Left cardiac atrium (tissue), 4 donors: ENCODE results near the gene TMEM74B. TPM values are rescaled to one million over a fixed set of nuclear protein-coding genes. Genes with fewer than 3 reads are reported as not detected.

Experiments used
- ATAC-seq, 2 donors: fragments of 200-7000 bp; cut with Tn5 transposase; one replicate each; pipeline ENCODE4 v1.9.1; 2020; ENCODE audit warnings: mild to moderate bottlenecking in 2 of 2, moderate library complexity in 2 of 2
- DNase-seq: peaks from one replicate; pipeline ENCODE4 v3.0.0-alpha.2; 2020
- intact Hi-C, 2 donors: fragments of 100-400 bp; cut with DNase I; formaldehyde crosslinking; loops; one replicate each; pipeline versions ENCODE4 v1.14.1 to v1.15.1; 2022 to 2023
- total RNA-seq, 2 donors: library from RNA; stranded (reverse); fragmentation: NEBNext Ultra II Directional; extraction: Animal tissue kit (Norgen Biotek cat#: 25700); gene quantifications; one replicate each; pipeline ENCODE4 v1.2.1, GENCODE V29; 2021
- donor health status: DM: no; HTN: yes; CAD: no.
- donor health status: DM: no; HTN: yes; CAD: no; lungs with severe emphysema.
- donor health status: DM: yes; HTN: yes; CAD: no.
- donor health status: Dilated cardiomyopathy.

The TMEM74B gene
- total RNA-seq, 2 donors from 2014 or later: 6.4 to 6.5 TPM

DNA sequence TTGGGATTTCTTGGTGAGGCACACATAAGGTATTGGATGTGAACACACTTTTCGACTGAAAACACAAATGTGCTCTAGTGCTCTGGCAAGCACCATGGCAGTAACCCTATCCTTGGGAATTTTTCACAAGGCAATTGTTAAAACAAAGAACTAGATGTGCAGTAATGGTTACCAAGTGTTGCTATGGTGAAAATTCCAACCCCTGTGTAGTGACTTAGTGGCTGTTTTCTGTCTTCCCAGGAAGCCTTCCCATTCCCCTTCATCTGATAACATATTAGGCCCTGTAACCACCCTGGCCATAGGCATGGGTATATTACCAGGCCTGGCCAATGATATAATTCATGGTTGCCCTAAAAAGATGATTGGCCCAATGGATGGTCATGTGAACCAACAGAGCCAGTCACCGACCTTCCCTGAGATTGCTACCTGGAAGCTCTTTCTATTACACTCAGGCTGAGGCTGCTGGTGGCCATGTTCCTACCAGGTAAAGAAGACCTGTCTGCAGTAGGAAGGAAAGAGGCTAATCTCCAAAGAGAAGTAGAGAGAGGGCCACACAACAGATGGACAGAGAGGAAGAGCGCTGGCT lies 22.6 kb upstream of the TMEM74B start:
- intact Hi-C loops: loop anchor here in 1 of 2 donors (10.0 kb wide), 1 partner anchor 243 kb away; no protein-coding TSS in a partner anchor
- DNase-seq (no peak), ATAC-seq (no peak)

DNA sequence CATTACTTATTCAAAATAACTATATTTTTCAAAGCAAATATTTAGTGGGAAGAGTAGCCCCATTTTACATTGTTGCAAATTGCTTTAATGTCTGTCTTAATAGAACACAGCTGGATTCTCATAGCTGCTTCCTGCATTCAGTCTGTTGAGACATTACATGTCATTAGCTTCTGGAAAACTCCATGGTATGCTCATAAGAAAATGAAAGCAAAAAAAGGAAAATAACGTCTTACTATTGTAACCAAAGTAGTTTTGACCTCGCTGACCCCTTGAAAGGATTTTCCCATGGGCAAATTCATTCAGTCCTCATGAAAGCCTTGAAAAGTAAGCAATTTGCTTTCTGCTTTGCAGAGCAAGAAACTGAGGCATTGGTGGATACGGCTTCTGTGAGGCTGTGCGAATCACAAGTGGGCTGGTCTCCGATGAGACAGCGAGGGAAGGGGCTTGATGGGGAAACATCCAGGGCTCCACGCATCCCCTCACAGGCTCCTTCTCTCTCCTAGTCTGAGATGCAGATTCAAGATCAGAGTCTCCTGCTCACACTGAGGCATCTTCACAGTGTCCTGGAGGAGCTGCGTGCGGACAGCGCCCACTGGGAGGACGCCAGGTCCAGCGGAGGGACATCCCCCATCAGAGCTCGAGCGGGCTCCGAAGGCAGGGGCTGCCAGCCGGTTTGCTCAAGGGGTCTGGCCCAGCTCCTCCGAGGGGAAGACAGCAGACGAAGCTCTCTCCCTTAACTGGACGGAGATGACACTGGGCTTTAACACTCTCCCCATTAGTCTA lies 21.8 kb upstream of the TMEM74B start:
- ATAC-seq (peak in 1 of 2 donors; percentile 27), DNase-seq (no peak)
- intact Hi-C loops: loop anchor here in 1 of 2 donors (10.0 kb wide), 1 partner anchor 242 kb away; no protein-coding TSS in a partner anchor

DNA sequence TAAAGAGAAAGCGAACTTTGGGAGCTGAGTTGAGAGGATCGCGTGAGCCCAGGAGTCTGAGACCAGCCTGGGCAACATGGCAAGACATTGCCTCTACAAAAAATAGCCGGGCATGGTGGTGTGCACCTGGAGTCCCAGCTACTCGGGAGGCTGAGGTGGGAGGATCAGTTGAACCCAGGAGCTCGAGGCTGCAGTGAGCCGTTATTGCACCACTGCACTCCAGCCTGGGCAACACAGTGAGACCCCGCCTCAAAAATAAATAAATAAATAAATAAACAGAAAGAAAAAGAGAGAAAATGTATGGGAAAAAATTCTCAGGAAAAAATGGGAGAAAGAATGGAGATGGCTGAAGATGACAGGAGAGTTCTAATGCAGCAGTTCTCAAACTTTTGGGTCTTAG lies 21.0 kb upstream of the TMEM74B start:
- intact Hi-C loops: loop anchor here in 1 of 2 donors (10.0 kb wide), 1 partner anchor 241 kb away; no protein-coding TSS in a partner anchor
- no peak for ATAC-seq
- DNase-seq: no peak

DNA sequence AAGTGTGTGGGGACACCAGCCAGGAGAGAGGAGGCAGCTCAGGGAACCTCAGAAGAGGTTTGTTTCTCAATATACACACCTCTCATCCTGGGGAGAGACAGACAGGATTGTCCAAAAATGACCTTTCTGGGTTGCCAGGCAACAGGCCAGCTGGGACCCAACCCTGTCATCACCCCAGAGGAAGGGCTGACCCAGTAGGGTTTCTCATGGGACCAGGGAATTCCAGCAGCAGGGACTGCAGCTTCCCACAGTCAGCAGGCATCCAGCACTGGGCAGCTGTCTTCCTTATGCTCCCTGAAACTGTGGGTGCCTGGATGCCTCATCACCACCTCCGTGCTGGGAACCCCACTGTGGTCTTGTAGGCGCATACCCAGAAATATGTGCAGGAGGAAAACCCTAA lies 19.8 kb upstream of the TMEM74B start:
- ATAC-seq: peak in 1 of 2 donors; percentile 42
- intact Hi-C loops: loop anchor here in 1 of 2 donors (10.0 kb wide), 1 partner anchor 240 kb away; no protein-coding TSS in a partner anchor
- no peak for DNase-seq

DNA sequence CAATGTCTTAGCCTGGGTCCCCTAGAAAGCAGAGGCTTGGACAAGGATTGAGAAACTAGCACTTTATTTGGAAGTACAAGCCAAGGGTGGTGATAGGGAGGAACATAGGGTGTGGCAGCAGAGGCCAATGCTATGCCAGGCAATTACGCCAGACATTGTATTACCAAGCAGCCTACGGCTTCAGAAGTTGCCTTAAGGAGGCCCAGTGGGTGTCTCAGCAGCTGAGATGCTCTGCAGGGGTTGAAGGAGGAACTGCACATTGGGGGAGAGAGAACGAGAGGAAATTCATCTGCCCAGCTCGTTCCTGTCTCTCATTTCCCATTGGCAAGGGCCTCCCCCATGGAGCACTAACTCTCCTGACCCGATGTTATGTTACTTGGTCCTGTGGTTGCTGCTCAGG lies 19.3 kb upstream of the TMEM74B start:
- intact Hi-C loops: loop anchor here in 1 of 2 donors (10.0 kb wide), 1 partner anchor 239 kb away; no protein-coding TSS in a partner anchor
- ATAC-seq (peak; percentile 14 to 59), DNase-seq (no peak)

DNA sequence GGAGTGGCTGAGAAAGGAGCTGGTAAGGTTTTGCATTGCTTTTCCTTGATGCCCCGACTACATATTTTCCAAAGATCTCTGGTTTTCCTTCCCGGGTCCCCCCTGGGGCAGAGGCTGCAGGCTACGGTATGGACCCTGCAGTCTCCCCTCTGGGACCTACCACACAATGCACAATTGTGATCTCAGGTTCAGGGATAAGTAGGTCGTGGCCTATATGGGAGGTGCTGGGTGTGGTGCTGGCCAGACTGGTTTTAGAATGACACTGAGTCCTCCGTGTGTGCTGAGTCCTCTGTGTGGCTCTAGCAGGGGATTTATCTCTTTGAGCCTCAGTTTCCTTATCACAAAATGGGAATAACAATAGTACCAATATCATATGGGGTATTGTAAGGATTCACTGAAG lies 18.8 kb upstream of the TMEM74B start:
- intact Hi-C loops: loop anchor here in 1 of 2 donors (10.0 kb wide), 1 partner anchor 239 kb away; no protein-coding TSS in a partner anchor
- DNase-seq: no peak
- ATAC-seq: no peak

DNA sequence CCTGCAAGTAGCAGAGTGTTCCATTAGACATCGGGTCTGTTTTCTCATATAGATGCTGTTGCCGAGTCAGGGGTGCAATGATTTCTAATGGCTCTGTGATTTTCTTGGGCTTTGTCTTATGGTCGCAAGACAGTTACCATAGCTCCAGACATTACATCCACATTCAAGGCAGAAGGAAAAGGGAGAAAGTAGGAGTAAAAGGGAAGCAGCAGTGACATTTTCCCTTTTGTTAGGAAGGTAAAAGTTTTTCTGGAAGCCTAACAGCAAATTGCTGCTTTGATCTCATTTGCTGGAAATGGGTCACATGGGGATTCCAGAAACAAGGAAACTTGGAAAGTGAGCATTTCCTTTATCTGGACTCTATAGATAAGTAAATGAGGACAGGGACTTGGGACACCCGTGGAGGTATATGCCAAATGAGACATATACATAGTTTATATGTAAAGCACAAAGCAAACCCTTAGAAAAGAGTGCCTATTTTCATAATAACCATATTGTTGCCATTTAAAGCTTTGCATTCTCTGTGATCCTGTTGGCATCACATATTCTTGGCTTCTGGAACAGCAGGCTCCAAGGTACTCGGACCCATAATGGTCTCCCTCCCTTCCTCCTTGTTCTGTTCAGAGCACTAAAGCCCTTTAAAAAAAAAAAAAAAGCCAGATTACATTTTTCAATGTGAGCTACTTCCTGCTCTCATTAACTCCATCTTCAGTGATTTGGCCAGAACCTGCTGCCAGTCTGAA lies 18.2 kb upstream of the TMEM74B start, which contains the start of gene C20orf202:
C20orf202 (plus strand) TSS at position 693 of the 743 bp plus-strand sequence. CDS start 132 bp downstream, outside the sequence.
- intact Hi-C loops: loop anchor here in 1 of 2 donors (10.0 kb wide), 1 partner anchor 238 kb away; no protein-coding TSS in a partner anchor
- no peak for ATAC-seq
- DNase-seq: no peak

DNA sequence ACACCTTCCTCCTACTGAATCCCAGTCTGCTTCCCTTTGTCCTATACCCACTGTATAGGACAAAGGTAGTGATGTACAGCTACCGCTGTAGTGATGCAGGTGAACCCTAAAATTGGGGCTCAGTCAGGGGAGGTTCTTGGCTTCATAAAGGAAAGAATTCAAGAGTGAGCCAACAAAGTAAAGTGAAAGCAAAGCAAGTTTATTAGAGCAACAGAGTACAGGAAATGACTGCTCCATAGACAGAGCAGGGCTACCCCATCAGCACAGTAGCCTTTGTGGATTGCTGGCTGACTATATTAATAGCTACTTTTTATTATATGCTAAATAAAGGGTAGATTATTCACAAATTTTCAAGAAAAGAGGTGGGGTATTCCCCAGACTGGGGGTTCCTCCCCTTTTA lies 15.2 kb upstream of the TMEM74B start:
- intact Hi-C loops: loop anchor here in 1 of 2 donors (10.0 kb wide), 1 partner anchor 235 kb away; no protein-coding TSS in a partner anchor
- ATAC-seq (no peak), DNase-seq (no peak)

DNA sequence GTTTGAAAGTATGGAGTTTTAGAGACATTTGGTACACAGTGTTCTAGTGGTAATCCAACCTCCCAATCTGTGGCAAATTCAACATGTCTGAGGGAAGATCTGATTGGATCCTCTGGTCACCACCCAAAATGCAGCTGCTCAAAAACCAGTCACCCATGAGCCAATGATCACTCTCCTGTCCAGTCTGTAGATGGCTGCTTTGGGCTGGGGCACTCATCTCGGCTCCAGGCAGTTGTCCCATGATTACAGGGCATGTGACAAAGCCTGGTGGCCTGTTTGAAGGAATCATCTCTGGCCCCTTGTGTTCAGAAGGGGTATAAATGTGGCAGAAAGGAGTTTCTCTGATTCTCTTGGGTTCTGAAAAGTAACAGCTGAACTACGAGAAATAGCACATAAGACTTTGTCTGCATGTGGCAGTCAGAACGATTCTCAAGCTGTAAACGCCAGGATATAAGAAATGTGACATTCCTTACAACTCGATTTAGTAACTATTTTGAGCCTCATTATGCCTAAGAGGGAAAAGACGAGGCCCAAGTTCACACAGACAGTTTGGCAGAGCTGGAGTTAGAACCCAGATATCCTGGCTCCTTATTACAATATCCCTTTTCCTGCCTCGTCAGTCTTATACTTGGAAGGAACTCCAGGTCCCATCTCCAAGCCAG lies 14.6 kb upstream of the TMEM74B start:
- no peak for ATAC-seq
- intact Hi-C loops: no loop called here
- no peak for DNase-seq

DNA sequence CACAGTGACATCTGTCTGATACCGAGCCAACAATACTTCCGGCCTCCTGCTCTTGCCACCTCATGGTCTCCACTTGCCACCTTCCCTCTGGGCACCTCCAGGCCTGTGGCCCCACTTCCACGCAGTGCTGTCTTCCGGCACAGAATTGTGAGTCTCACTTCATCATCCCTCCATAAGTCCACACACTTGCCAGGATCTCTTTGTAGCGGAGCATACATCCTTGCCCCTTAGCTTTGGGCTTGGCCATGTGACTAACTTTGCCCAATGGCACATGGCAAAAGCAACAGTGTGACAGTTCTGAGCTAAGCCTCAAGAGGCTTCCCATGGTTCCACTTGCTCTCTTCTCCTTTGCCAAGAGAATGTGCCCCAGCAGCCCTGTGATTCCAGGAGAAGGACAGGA lies 14.0 kb upstream of the TMEM74B start:
- DNase-seq (no peak), ATAC-seq (no peak)
- intact Hi-C loops: no loop called here

DNA sequence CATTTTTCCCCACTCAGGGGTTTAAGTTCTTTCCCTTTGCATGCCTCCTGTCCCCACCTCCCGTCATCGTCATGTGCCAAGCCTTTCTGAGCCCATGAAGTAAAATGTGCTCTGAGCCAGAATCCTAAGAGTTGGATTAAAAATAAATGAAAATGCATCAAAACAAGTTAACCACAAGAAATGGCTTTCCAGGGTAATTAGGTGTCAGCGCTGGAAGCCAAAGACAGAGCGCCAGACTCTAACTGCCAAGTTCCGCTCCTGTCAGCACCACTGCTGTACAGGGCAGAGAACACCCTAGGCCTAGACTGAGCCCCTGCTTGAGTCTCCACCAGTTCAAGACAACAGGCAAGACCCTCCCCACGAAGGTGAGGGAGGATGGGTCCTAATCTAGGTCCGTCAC lies 13.0 kb upstream of the TMEM74B start:
- DNase-seq (no peak), ATAC-seq (no peak)
- intact Hi-C loops: no loop called here

DNA sequence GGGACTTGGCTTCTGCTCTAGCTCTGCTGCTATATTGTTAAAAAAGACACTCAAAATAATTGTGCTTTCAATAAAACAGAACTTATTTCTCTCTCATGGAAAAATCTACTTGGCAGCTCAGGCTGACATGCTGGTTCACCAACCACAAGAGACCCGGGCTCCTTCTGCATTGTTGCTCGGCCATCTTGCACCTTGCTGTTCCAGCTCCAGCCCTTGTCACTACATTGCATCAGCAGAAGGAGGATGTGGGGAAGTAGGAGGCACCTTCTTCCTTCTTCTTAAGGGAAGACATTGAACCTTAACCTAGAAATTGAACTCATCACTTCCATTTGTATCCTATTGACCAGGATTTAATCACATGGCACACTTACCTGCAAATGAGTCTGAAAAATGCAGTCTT lies 11.9 kb upstream of the TMEM74B start:
- ATAC-seq (no peak), DNase-seq (no peak)
- intact Hi-C loops: no loop called here

DNA sequence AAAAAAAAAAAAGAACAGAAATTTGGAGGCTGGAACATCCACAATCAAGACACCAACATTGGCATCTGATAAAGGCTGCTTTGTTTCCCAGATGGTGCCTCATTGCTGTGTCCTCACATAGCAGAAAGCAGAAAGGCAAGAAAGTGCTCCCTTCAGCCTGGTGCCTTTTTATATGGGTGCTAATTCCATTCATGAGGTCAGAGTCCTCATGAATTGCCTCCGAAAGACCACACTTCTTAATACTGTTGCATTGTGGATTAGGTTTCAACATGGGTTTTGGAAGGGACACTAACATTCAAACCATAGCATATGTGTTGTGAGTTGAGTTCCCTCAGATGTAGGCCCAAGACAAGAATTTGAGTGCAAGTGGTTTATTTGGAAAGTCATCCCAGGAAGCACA lies 10.4 kb upstream of the TMEM74B start:
- DNase-seq (no peak), ATAC-seq (no peak)
- intact Hi-C loops: no loop called here

DNA sequence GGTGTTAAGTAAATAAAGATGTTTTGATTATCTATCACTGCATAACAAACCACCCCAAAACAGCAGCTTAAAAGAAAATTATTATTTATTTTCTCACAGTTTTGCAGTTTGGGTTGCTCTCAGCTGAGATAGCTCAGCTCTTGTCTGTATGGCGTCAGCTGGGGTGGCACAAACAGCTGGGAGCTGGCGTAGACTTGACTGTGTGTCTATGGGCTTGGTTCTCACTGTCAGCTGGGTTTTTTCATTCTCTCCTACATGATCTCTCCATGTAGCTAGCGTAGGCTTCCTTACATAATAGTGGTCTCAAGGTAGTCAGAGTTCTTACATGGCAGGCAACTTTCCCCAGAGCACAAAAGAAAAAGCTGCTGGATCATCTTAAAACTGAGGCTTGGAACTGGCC lies 6.5 kb upstream of the TMEM74B start:
- ATAC-seq (no peak), DNase-seq (no peak)
- intact Hi-C loops: no loop called here

DNA sequence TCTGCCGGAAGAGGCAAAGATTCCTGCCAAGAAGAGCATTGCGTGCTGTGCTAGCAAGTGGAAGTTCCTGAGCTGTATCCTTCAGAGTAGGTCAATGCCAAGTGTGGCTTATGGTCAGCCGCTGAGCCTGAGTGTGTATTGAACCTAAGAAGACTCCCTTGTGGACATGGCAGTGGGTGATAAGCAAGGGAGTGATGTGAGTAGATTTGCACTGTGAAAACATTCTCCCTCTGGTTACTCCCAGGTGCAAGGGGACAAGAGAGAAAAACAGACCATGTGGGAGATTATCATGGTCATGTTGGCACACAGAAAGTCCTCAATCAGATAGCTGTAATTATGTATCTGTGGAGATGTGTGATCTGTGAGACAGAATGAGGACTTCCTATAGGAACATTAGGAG lies 6.1 kb upstream of the TMEM74B start:
- intact Hi-C loops: no loop called here
- ATAC-seq: no peak
- DNase-seq: no peak

DNA sequence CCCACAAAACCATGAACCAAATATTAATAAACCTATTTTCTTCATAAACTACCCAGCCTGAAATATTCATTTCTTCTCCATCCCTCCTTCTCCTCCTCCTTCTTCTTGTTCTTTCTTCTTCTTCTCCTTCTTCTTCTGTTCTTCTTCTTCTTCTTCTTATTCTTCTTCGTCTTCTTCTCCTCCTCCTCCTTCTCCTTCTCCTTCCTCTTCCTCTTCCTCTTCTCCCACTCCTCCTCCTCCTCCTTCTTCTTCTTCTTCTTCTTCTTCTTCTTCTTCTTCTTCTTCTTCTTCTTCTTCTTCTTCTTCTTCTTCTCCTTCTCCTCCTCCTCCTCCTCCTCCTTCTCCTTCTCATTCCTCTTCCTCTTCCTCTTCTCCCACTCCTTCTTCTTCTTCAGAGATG lies 5.0 kb upstream of the TMEM74B start:
- DNase-seq (no peak), ATAC-seq (no peak)
- intact Hi-C loops: no loop called here

DNA sequence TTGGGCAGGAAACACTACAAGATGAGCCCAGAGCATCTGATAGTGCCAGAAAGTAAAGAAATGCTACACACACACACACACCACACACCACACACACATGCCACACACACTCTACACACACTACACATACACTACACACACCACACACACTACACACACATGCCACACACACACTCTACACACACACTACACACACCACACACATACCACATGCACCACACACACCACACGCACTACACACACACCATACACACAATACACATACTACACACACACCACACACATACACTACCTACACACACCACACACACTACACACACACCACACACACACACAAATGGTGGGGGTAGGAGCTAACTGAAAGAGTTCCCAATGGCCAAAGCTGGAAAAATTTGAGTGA lies 3.6 kb upstream of the TMEM74B start:
- no peak for ATAC-seq
- intact Hi-C loops: no loop called here
- no peak for DNase-seq

DNA sequence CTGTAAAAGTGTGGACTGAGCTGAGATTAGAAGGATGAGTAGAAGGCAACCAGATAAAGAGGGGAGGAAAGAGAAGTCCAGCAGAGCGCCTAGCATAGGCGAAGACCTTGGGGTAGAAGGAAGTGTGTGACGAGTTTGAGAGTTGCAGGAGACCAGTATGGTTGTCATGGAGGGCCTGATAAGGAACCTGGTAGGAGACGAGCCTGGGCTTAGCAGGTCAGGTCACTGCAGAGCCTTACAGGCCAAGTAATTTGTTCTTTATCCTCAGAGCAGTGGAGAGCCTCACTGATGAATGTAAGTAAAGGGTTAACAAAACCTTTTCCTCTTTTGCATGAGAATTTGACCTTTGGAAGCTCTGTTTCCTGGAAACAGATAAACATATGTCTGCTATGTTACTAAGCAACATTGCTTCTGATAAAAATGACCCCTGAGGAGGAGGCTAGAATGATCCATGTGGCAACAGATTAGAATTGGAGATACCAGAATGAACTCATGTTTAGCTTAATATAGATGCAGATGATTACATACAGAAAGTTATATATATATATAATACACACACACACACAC lies 2.9 kb upstream of the TMEM74B start:
- intact Hi-C loops: no loop called here
- ATAC-seq (no peak), DNase-seq (no peak)
